ENCODE results near the gene INPP5A. TPM values are rescaled to one million over a fixed set of nuclear protein-coding genes. Genes with fewer than 3 reads are reported as not detected.

Gene INPP5A
- total and polyA plus RNA-seq, 9 of the 15 experiments (the other 6 are each of a cell fraction or from before 2014, with no cell fraction given): 0.66 to 11.6 (median 7.7) TPM

DNA sequence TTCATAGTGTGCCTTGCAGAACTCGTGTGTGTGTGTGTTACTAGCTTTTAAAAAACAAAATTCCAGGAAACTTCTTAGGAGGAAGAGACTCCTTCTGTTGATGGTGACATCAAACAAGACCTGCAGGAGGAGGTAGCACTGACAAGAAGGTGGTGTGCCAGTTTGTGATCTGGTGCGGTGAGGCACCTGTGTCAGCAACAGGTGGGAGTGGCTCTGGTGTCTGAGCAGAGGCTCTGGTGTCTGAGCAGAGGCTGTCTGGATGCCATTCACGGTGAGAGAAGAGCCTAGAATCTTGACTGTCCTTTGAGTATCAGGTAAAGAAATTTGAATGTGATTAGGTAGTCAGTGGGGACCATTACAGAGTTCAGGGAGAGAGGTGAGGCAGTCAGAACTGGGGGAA is 122.8 kb downstream of the INPP5A start:
- H2AFZ ChIP-seq (ENCODE audit: low read depth, low read length): no peak overlapping the region
- ChIA-PET POLR2A (no interaction called here), CTCF (ENCODE audit: low intra/inter-chr PET ratio) (no interaction called here)
- no peak overlapping the region for H3K9ac ChIP-seq (ENCODE audit: insufficient read depth in 1 of 2, low read depth in 2 of 2, low read length in 2 of 2)
- H4K20me1 ChIP-seq (replicated peaks; ENCODE audit: control insufficient read depth, insufficient read depth, low read length): no peaks in the 10 kb centered on the region; the same call in 1 of the 2 replicates
- intact Hi-C loops (cut with micrococcal nuclease) (no loop called here), in situ Hi-C loops (cut with MboI) (loop anchor here (25.0 kb wide), 1 partner anchor 452 kb away; no protein-coding TSS in a partner anchor)
- H3K27me3 ChIP-seq (ENCODE audit: control insufficient read depth in 2 of 2, insufficient read depth in 2 of 2, low read length in 2 of 2): no peaks in the 10 kb centered on the region
- 48% methylated on average over 3 of the region's 3 CpGs for WGBS (ENCODE audit: insufficient coverage, low coverage, missing lambda C conversion rate)
- no peak overlapping the region for H3K27ac ChIP-seq (ENCODE audit: extremely low read depth, low read depth, low read length)
- H3K9me3 ChIP-seq (replicated peaks; ENCODE audit: control insufficient read depth, insufficient read depth, low read depth, low read length): no peaks in the 10 kb centered on the region
- H3K9me1 ChIP-seq (ENCODE audit: control insufficient read depth, insufficient read depth, low read length): no peaks in the 10 kb centered on the region
- ATAC-seq (no peak), FAIRE-seq (no peak), DNase-seq (ENCODE audit: extremely low read depth in 1 of 4, low spot score in 3 of 4) (no peak)
- H3K4me2 ChIP-seq (ENCODE audit: insufficient read depth, low read length): no peak overlapping the region
- no peak overlapping the region for H3K4me3 ChIP-seq
- BruUV-seq (replicated peaks): no TSS peak
- TF ChIP-seq POLR2B (IDR thresholded peaks at IDR 0.05; ENCODE audit: low read depth, partially characterized antibody): no peak
- no peak for TF ChIP-seq SAFB2 (IDR thresholded peaks at IDR 0.05; ENCODE audit: borderline replicate concordance, low read depth, low read length, severe bottlenecking)
- TF ChIP-seq SREBF1 (IDR thresholded peaks at IDR 0.05; ENCODE audit: borderline replicate concordance, low read depth, low read length): no peak
- TF ChIP-seq, protein P1, sequence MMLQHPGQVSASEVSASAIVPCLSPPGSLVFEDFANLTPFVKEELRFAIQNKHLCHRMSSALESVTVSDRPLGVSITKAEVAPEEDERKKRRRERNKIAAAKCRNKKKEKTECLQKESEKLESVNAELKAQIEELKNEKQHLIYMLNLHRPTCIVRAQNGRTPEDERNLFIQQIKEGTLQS (IDR thresholded peaks at IDR 0.05): no peak
- TF ChIP-seq, protein P1 (CRISPR knock-in tag; conservative IDR thresholded peaks at IDR 0.05): no peak
- no peak for TF ChIP-seq ZNF644 (tag; IDR thresholded peaks at IDR 0.05; ENCODE audit: low read depth)
- no peak for TF ChIP-seq CHCHD3 (CRISPR knock-in tag; IDR thresholded peaks at IDR 0.05)
- TF ChIP-seq NFRKB (IDR thresholded peaks at IDR 0.05; ENCODE audit: low read depth): no peak
- H3K4me1 ChIP-seq (replicated peaks in 1 of 2; ENCODE audit: control insufficient read depth in 2 of 2, insufficient read depth in 2 of 2, low read length in 2 of 2): peaks cover 0 to 18% of the 10 kb centered on the region in 2 experiments; a peak in 2 of 5 replicates
- H3K36me3 ChIP-seq (ENCODE audit: control insufficient read depth, insufficient read depth, low read length): no peaks in the 10 kb centered on the region
- H3K79me2 ChIP-seq (ENCODE audit: control insufficient read depth, insufficient read depth, low read length): no peaks in the 10 kb centered on the region

Data from K562 (cell line).